Measurements from ENCODE around the gene RARB.

RARB gene

DNA sequence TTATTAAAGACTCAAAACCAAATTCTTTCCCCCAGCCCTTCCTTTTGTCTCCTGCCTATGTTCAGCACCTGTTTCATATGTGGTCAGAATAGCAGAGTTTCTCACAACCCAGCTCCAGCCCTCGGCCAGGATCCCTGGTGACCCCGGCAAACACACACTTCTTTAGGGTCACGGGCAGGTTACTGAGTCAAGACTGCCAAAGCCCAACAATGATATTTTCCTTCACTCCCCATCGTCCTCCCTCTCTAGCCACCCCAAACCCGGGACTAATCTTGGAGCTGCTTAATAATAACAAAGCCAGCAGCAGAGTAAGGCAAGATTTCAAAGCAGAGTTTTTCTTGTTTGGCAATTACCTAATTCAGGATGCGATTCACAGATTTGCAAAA is 25.5 kb downstream of the RARB start:
- TF ChIP-seq, protein P1, sequence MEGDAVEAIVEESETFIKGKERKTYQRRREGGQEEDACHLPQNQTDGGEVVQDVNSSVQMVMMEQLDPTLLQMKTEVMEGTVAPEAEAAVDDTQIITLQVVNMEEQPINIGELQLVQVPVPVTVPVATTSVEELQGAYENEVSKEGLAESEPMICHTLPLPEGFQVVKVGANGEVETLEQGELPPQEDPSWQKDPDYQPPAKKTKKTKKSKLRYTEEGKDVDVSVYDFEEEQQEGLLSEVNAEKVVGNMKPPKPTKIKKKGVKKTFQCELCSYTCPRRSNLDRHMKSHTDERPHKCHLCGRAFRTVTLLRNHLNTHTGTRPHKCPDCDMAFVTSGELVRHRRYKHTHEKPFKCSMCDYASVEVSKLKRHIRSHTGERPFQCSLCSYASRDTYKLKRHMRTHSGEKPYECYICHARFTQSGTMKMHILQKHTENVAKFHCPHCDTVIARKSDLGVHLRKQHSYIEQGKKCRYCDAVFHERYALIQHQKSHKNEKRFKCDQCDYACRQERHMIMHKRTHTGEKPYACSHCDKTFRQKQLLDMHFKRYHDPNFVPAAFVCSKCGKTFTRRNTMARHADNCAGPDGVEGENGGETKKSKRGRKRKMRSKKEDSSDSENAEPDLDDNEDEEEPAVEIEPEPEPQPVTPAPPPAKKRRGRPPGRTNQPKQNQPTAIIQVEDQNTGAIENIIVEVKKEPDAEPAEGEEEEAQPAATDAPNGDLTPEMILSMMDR (IDR thresholded peaks at IDR 0.05; ENCODE audit: borderline replicate concordance, insufficient read depth, low read depth, low read length) = no peak

DNA sequence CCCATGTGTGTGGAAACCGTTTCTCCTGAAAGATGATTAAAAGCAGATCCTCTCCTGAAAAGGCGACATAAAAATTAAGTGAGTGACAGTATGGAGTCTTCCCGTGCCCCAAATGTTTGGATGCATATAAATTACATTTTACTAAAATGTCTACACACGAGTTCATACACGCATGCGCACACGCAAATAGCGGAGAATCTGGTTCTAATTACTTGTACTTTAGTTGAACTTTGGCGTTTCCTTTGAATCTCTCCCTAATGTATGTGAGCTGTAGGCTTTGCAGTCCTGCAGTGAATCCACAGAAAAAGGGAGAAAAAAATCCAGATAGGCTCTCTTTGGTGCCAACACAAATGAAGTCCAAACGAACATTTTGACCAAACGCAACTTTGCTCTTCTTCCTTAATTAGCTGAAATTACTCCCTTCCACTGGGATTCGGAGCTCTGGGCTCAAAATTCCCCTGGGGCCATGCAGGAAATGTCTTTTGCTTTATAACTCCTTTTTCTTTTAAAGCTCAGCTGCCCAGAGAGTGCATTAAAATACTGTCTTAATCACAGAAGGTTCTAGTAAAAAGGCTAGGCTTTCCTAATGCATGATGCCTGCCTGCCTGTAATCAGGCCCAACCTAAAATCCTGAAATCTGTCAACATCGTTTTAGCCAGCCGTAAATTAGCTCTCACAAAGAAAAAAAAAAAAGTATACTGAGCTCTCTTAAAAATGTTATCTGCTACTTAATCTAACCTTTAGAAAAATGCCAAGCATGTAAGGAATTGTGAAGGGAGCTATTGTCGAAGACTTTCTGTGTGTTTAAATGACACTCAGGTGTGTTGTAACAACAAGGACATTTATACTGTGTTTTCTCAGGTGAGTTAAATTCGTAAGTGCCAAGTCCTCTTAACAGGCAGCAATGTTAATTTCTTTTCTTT is 26.2 kb downstream of the RARB start:
- no peak overlapping the region for H3K4me3 ChIP-seq (ENCODE audit: low read depth, low read length)
- TF ChIP-seq, protein P1 (IDR thresholded peaks at IDR 0.05; ENCODE audit: borderline replicate concordance, insufficient read depth, low read depth, low read length) = no peak

More for the DNA sequence above, 25.5 kb downstream of the RARB start:
- H3K4me3 ChIP-seq (ENCODE audit: low read depth, low read length) = no peak overlapping the region

DNA sequence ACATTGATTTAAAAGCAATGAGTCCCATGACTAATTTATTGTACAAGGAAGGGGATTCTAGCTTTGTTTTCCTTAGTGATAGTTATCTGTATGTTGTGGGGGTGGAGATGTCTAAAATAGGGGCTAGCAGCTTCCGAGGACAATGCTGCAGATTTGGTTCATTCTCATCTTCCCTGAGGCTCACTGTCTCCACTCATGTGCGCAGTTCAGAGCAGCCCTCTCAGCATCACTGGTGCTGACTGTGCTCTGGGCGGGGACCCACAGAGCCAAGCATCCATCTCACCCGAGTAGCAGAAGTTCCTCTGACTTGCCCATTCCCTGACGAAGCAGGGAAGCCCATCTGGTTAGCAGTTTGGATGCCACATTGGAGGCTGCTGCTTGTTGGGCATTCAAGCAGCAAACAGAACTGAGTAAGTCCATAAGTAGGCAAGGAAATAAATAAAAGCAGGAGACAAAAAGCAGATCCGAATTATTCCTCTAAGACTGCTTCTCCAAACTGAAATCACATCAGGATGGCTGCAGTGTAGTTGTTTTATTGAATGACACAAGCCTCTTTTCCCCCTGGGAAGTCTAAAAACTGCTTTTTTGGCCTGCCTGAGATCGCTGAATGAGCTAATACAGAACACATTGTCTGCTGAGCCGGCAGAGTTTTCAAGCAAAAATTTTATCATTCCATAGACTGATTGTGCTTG is 27.5 kb downstream of the RARB start:
- TF ChIP-seq, protein P1 (IDR thresholded peaks at IDR 0.05; ENCODE audit: borderline replicate concordance, insufficient read depth, low read depth, low read length) = no peak

DNA sequence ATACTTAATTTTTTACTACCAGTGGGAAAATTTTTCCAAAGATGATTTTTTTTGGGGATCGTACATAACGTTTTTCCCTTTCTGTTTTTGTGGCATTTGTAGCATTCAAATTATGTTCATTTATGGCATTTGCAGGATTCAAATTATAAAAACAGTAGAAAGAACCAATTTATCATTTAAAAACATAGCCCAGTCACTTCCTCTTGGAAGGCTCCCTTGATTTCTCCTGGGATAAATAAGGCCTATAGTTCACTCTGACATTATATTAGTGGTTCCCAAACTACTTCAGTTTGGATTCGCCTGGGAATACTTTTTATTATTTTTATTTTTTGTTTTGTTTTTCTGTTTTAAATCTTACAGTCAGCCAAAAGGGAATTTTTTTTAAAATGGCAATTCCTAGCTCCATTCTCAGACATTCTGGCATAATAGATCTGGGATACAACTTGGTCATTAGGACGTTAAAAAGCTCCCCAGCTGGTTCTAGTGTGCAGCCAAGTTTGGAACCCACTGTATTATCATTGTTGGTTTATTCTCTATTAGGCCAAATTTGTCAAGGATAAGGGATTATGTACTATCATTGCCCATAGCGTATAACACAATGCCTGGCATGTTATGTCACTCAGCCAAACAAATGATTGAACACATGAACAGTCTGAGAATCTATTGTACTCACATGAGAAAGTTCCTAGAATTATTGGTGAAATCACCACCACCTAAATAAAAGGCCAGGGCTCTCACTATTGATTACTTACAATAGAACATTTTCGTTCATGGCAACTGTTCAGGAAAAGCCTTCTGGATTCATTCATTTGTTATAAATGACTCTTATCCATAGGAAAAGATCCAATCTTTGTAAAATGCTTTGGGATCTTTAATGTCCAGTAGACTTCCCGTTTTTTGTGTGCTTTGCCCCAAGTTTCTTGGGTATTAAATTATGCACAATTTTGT is 28.9 kb downstream of the RARB start:
- no peak overlapping the region for H3K4me3 ChIP-seq (ENCODE audit: low read depth, low read length)
- TF ChIP-seq, protein P1 (IDR thresholded peaks at IDR 0.05; ENCODE audit: borderline replicate concordance, insufficient read depth, low read depth, low read length) = no peak

More for the DNA sequence above, 27.5 kb downstream of the RARB start:
- H3K4me3 ChIP-seq (ENCODE audit: low read depth, low read length) = no peak overlapping the region

DNA sequence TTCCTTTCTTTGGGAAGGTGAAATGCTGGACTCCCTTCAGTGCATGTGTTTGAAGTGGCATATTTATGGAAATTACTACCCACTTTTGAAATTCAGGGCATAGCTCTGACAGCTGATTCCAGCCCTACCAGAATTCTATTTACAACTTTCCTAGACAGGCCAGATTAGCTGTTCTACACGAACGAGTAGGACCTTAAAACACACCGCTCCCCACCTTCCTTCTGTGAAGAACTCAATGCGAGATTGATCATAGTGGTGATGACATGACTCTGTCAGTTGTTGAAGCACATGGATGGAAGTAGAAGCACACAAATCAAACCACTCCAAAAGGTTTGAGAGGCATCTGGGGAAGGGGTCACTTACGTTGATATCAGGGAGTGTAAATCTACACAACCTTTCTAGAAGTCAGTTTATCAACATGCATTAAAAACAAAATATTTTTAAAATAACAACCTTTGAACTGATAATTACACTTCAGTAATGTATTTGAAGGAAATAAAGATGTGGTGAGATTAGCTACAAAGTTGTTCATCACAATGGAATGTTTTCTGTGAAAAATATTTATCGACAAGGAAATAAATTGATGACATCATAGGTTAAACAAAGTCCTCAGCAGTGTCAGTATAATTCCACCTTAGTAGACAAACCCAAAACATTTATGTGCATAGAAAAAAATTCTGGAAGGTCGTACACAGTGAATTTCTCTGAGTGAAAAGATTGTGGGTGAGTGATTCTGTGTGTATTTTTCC is 29.8 kb downstream of the RARB start:
- TF ChIP-seq, protein P1 (IDR thresholded peaks at IDR 0.05; ENCODE audit: borderline replicate concordance, insufficient read depth, low read depth, low read length) = no peak
- H3K4me3 ChIP-seq (ENCODE audit: low read depth, low read length) = no peak overlapping the region

DNA sequence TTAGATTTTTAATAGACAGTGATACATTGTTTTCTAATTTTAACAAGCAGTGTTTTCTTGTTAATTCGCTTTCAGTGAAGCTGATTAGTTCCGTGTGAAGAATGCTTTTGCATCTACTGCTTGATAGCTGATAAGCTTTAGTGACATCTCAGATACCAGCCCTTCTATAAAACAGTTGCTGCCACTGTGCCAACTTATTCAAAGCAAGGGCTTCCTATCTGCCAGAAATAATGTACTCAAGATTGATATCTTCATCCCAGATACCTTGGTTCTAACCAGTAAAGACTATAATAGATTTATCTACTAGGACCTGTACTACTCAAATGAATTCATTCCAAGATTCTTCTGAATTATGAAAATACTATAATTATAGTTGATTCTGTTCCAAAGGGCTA is 30.4 kb downstream of the RARB start:
- H3K4me3 ChIP-seq (ENCODE audit: low read depth, low read length) = no peak overlapping the region
- TF ChIP-seq, protein P1 (IDR thresholded peaks at IDR 0.05; ENCODE audit: borderline replicate concordance, insufficient read depth, low read depth, low read length) = no peak

All from GM12875 (cell line).